ENCODE results near the gene SRPK2. TPM values are rescaled to one million over a fixed set of nuclear protein-coding genes. Genes with fewer than 3 reads are reported as not detected.
"Not testable (repeated sequence)": the region's sequence is repeated elsewhere in the genome, so short reads cannot be mapped to it uniquely, and the experiment has no call there.

Gene SRPK2
- total RNA-seq, 1 donor from 2014 or later, result 47.1 TPM

- H3K27me3 ChIP-seq, result no peaks in the 10 kb centered on the region
- H3K9me3 ChIP-seq, result no peaks in the 10 kb centered on the region
- intact Hi-C loops (cut with DNase I), result no loop called here
- no peaks in the 10 kb centered on the region for H3K36me3 ChIP-seq
- no peak overlapping the region for H3K27ac ChIP-seq
- peaks cover 8% of the 10 kb centered on the region for H3K4me1 ChIP-seq
- no peak overlapping the region for H3K4me3 ChIP-seq
- DNase-seq (ENCODE audit: extremely low spot score in 2 of 2), result peak in 1 of 2 donors; percentile 5
- no peak for TF ChIP-seq POLR2A (IDR thresholded peaks at IDR 0.05)
- TF ChIP-seq POLR2AphosphoS5 (IDR thresholded peaks at IDR 0.05; ENCODE audit: insufficient read depth in 1 of 2, low read depth in 1 of 2), result no peak
- TF ChIP-seq, protein P1, sequence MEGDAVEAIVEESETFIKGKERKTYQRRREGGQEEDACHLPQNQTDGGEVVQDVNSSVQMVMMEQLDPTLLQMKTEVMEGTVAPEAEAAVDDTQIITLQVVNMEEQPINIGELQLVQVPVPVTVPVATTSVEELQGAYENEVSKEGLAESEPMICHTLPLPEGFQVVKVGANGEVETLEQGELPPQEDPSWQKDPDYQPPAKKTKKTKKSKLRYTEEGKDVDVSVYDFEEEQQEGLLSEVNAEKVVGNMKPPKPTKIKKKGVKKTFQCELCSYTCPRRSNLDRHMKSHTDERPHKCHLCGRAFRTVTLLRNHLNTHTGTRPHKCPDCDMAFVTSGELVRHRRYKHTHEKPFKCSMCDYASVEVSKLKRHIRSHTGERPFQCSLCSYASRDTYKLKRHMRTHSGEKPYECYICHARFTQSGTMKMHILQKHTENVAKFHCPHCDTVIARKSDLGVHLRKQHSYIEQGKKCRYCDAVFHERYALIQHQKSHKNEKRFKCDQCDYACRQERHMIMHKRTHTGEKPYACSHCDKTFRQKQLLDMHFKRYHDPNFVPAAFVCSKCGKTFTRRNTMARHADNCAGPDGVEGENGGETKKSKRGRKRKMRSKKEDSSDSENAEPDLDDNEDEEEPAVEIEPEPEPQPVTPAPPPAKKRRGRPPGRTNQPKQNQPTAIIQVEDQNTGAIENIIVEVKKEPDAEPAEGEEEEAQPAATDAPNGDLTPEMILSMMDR (IDR thresholded peaks at IDR 0.05), result no peak
These were observed 43.0 kb downstream of the SRPK2 start for GRCh38 chr7:105345725-105346124.

DNA sequence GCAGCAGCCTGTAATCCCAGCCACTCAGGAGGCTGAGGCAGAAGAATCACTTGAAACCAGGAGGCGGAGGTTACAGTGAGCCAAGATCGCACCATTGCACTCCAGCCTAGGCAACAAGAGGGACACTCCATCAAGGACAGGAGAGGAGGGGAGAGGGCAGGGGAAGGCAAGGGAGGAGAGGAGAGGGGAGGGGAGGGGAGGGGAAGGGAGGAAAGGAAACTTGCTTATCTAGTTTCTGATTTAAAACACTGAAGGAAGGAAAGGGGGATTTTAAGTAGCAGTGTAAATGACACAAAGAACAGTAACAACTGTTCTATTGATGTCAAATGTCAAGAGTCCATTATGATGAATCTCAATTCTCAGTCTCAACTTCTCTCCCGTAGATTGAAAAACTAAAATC is 43.7 kb downstream of the SRPK2 start:
- no peak overlapping the region for H3K27ac ChIP-seq
- H3K27me3 ChIP-seq, result no peaks in the 10 kb centered on the region
- no peaks in the 10 kb centered on the region for H3K9me3 ChIP-seq
- no peak overlapping the region for H3K4me3 ChIP-seq
- no peak for DNase-seq (ENCODE audit: extremely low spot score in 2 of 2)
- intact Hi-C loops (cut with DNase I), result no loop called here
- TF ChIP-seq, protein P1 (IDR thresholded peaks at IDR 0.05), result no peak
- no peak for TF ChIP-seq POLR2A (IDR thresholded peaks at IDR 0.05)
- no peak for TF ChIP-seq POLR2AphosphoS5 (IDR thresholded peaks at IDR 0.05; ENCODE audit: insufficient read depth in 1 of 2, low read depth in 1 of 2)
- no peaks in the 10 kb centered on the region for H3K36me3 ChIP-seq
- H3K4me1 ChIP-seq, result peaks cover 8% of the 10 kb centered on the region

- DNase-seq (ENCODE audit: extremely low spot score in 2 of 2), result no peak
- Histone ChIP-seq H3K4me1 (no peaks in the 10 kb centered on the region), H3K36me3 (no peaks in the 10 kb centered on the region), H3K27me3 (no peaks in the 10 kb centered on the region), H3K27ac (no peak overlapping the region), H3K9me3 (no peaks in the 10 kb centered on the region), H3K4me3 (no peak overlapping the region)
- intact Hi-C loops (cut with DNase I), result no loop called here
- no peak for TF ChIP-seq POLR2A (IDR thresholded peaks at IDR 0.05)
- TF ChIP-seq, protein P1 (IDR thresholded peaks at IDR 0.05), result no peak
- TF ChIP-seq POLR2AphosphoS5 (IDR thresholded peaks at IDR 0.05; ENCODE audit: insufficient read depth in 1 of 2, low read depth in 1 of 2), result no peak
These were observed 49.1 kb downstream of the SRPK2 start for GRCh38 chr7:105339404-105340323.

DNA sequence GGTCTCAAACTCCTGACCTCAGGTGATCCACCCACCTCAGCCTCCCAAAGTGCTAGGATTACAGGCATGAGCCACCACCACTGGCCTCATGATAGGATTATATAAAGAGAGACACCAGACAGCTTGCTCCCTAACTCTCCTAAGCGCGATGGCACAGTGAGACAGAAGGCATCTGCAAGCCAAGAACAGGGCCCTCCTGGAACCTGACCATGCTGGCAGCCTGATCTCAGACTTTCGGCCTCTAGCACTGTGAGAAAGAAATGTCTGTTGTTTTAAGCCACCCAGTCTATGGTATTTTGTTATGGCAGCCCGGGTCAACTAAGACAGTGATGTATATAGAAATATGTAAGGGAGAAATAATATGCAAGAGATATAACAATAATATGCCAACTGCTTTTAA is 51.2 kb downstream of the SRPK2 start:
- H3K4me1 ChIP-seq, result peaks cover 5% of the 10 kb centered on the region
- H3K27ac ChIP-seq, result no peak overlapping the region
- no peak overlapping the region for H3K4me3 ChIP-seq
- intact Hi-C loops (cut with DNase I), result no loop called here
- TF ChIP-seq POLR2A (IDR thresholded peaks at IDR 0.05) (no peak), POLR2AphosphoS5 (IDR thresholded peaks at IDR 0.05; ENCODE audit: insufficient read depth in 1 of 2, low read depth in 1 of 2) (no peak)
- TF ChIP-seq, protein P1 (IDR thresholded peaks at IDR 0.05), result no peak
- no peak for DNase-seq (ENCODE audit: extremely low spot score in 2 of 2)
- H3K36me3 ChIP-seq, result no peaks in the 10 kb centered on the region
- no peaks in the 10 kb centered on the region for H3K9me3 ChIP-seq
- H3K27me3 ChIP-seq, result no peaks in the 10 kb centered on the region

- no peaks in the 10 kb centered on the region for H3K9me3 ChIP-seq
- H3K36me3 ChIP-seq, result no peaks in the 10 kb centered on the region
- DNase-seq (ENCODE audit: extremely low spot score in 2 of 2), result no peak
- H3K4me3 ChIP-seq, result no peak overlapping the region
- no peak for TF ChIP-seq POLR2A (IDR thresholded peaks at IDR 0.05)
- TF ChIP-seq, protein P1 (IDR thresholded peaks at IDR 0.05), result peak in 2 of 3 experiments; percentile 2 to 26
- no peak for TF ChIP-seq POLR2AphosphoS5 (IDR thresholded peaks at IDR 0.05; ENCODE audit: insufficient read depth in 1 of 2, low read depth in 1 of 2)
- H3K27me3 ChIP-seq, result no peaks in the 10 kb centered on the region
- intact Hi-C loops (cut with DNase I), result no loop called here
- no peak overlapping the region for H3K27ac ChIP-seq
- peaks cover 6% of the 10 kb centered on the region for H3K4me1 ChIP-seq
These were observed 52.7 kb downstream of the SRPK2 start for GRCh38 chr7:105336009-105336408.

DNA sequence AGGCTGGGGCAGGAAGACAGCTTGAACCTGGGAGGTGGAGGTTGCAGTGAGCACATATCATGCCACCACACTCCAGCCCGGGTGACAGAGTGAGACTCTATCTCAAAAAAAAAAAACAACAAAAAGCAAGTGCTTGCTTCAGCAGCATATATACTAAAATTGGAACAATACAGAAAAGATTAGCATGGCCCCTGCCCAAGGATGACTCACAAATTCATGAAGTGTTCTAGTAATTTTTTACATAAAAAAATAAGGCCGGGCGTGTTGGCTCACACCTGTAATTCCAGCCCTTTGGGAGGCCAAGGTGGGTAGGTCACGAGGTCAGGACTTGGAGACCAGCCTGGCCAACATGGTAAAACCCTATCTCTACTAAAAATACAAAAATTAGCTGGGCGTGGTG is 56.1 kb downstream of the SRPK2 start:
- H3K27me3 ChIP-seq; intact Hi-C loops (cut with DNase I); DNase-seq (ENCODE audit: extremely low spot score in 2 of 2); H3K27ac ChIP-seq; H3K4me1 ChIP-seq; H3K9me3 ChIP-seq; H3K4me3 ChIP-seq; H3K36me3 ChIP-seq: not testable (repeated sequence)
